ENCODE data around the gene FAM240B. TPM values are rescaled to one million over a fixed set of nuclear protein-coding genes. Genes with fewer than 3 reads are reported as not detected.

The FAM240B gene
- total and polyA plus RNA-seq, 2 of the 8 experiments (the other 6 are each of a cell fraction or from before 2014, with no cell fraction given), result not detected

DNA sequence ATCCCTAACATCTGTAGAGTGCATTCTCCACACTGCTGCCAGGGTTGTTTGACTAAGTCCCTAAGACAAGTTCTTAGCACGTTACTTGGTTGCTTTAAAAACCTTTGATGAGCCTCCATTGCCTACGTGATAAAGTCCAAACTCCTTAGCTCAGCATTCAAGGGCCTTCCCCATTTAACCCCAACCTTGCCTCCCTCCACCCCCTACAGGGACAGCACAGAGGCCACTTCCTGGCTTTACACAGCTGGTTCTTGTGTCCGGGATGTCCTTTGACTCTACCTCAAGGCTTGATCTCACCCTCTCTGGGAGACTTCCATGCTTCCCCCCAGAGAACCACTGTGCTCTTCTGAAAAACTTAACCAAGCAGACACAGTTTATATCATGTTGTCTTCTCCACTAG lies 29.4 kb downstream of the FAM240B start:
- Histone ChIP-seq H3K79me1 (ENCODE audit: low read depth, low read length) (no peaks in the 10 kb centered on the region), H2BK5ac (ENCODE audit: low read depth, low read length) (no peak overlapping the region), H2BK12ac (ENCODE audit: low read depth, low read length) (0 out of 2 replicates have a peak overlapping the region, but pooled peaks have one; percentile 32), H3K9ac (replicated peaks in 1 of 4; ENCODE audit: extremely low read depth in 1 of 4, low read depth in 3 of 4, low read length in 3 of 4) (no peak overlapping the region), H4K5ac (ENCODE audit: insufficient read length, low read depth, low read length) (no peak overlapping the region), H3K56ac (replicated peaks; ENCODE audit: insufficient read length, low read depth, low read length) (no peak overlapping the region), H3K4me2 (ENCODE audit: insufficient read depth in 1 of 2, low read depth in 2 of 2, low read length in 2 of 2) (peak overlapping the region in 1 of 2 experiments; percentile 58; a peak in 2 of 4 replicates), H4K8ac (ENCODE audit: extremely low read depth, insufficient read depth, low read length) (no peak overlapping the region), H4K91ac (replicated peaks; ENCODE audit: insufficient read length, low read length) (peak overlapping the region; percentile 35), H2AFZ (ENCODE audit: low read length) (0 out of 2 replicates have a peak overlapping the region, but pooled peaks have one; percentile 18), H3K23me2 (ENCODE audit: low read depth, low read length) (no peaks in the 10 kb centered on the region), H3K27ac (ENCODE audit: low read depth, low read length) (no peak overlapping the region), H2AK5ac (ENCODE audit: low read depth, low read length) (no peak overlapping the region), H3K9me3 (ENCODE audit: insufficient read depth in 2 of 2, low read depth in 1 of 2, low read length in 1 of 2) (no peaks in the 10 kb centered on the region), H3K4me3 (ENCODE audit: extremely low read depth in 1 of 4, insufficient read depth in 2 of 4, low read depth in 3 of 4, low read length in 4 of 4) (no peak overlapping the region), H3K23ac (ENCODE audit: insufficient read length) (no peak overlapping the region), H3K27me3 (replicated peaks in 1 of 4; ENCODE audit: control insufficient read depth in 3 of 4, extremely low read depth in 1 of 4, insufficient read depth in 3 of 4, low read length in 3 of 4) (0 out of 7 replicates have a peak, but pooled peaks cover 0 to 3% (median 1%) of the 10 kb centered on the region in 4 experiments), H3K36me3 (ENCODE audit: control insufficient read depth in 2 of 4, insufficient read depth in 4 of 4, low read length in 3 of 4) (no peaks in the 10 kb centered on the region), H3K79me2 (ENCODE audit: control insufficient read depth in 1 of 2, insufficient read depth in 2 of 2, low read length in 2 of 2) (no peaks in the 10 kb centered on the region), H2BK15ac (ENCODE audit: low read length) (peak overlapping the region; percentile 3; the same call in 1 of the 2 replicates), H3K14ac (ENCODE audit: insufficient read length) (no peak overlapping the region), H3K4me1 (replicated peaks in 1 of 4; ENCODE audit: control insufficient read depth in 3 of 4, insufficient read depth in 4 of 4, low read length in 3 of 4) (peaks cover 7 to 36% (median 19%) of the 10 kb centered on the region in 4 experiments), H3K18ac (ENCODE audit: extremely low read depth, low read length) (no peak overlapping the region; the same call in 1 of the 2 replicates), H3K4ac (replicated peaks; ENCODE audit: insufficient read length, low read depth, low read length) (no peak overlapping the region), H4K20me1 (replicated peaks in 1 of 2; ENCODE audit: control insufficient read depth in 1 of 2, insufficient read depth in 2 of 2, low read length in 2 of 2) (no peaks in the 10 kb centered on the region), H2BK120ac (replicated peaks; ENCODE audit: low read depth, low read length) (no peak overlapping the region), H2BK20ac (ENCODE audit: low read length) (0 out of 2 replicates have a peak overlapping the region, but pooled peaks have one; percentile 55)
- no peak for TF ChIP-seq CBX5 (IDR thresholded peaks at IDR 0.05; ENCODE audit: low read depth, low read length)
- TF ChIP-seq MAX (IDR thresholded peaks at IDR 0.05), result no peak
- TF ChIP-seq CTBP2 (IDR thresholded peaks at IDR 0.05; ENCODE audit: borderline replicate concordance, insufficient read depth, insufficient read length, low read length), result no peak
- no peak for TF ChIP-seq MAFK (IDR thresholded peaks at IDR 0.05; ENCODE audit: low read depth, low read length)
- no peak for TF ChIP-seq POLR2A (IDR thresholded peaks at IDR 0.05; ENCODE audit: control extremely low read depth in 1 of 2, low read depth in 2 of 2, low read length in 2 of 2)
- FAIRE-seq (peak; percentile 13), DNase-seq (ENCODE audit: low read depth in 1 of 2, low spot score in 2 of 2) (no peak)
- CTCF ChIA-PET (ENCODE audit: partially characterized antibody), result interaction anchor here (0.6 to 3.4 kb wide), 8 partner anchors 13 to 48 kb away, joined by 3 to 27 read pairs (median 4); no protein-coding TSS in a partner anchor
- WGBS, 2 experiments (ENCODE audit: extremely low coverage in 1 of 2, insufficient coverage in 1 of 2, insufficient read length in 1 of 2, insufficient replicate concordance in 2 of 2, low coverage in 1 of 2, low lambda C conversion rate in 2 of 2, missing lambda C conversion rate in 1 of 2), result 60% methylated on average over 3 of the region's 3 CpGs; no CpG with 5 or more reads in 1 of the 2 experiments
- POLR2A ChIA-PET (ENCODE audit: partially characterized antibody), result interaction anchor here (0.6 to 1.0 kb wide), 3 partner anchors 20 to 40 kb away, joined by 3 to 4 read pairs (median 3); no protein-coding TSS in a partner anchor

All from H1 (cell line).